HG02884 (cell line): ENCODE data around the gene ESM1.
"Not testable (repeated sequence)": the region's sequence is repeated elsewhere in the genome, so short reads cannot be mapped to it uniquely, and the experiment has no call there.

Source experiments
- ATAC-seq: cut with Tn5 transposase; IDR thresholded peaks from one replicate; pipeline ENCODE4 v1.9.1; 2021; ENCODE audit warnings: mild to moderate bottlenecking, moderate library complexity; ENCODE audit not compliant: unreplicated experiment

ESM1 gene, protein sequence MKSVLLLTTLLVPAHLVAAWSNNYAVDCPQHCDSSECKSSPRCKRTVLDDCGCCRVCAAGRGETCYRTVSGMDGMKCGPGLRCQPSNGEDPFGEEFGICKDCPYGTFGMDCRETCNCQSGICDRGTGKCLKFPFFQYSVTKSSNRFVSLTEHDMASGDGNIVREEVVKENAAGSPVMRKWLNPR

GRCh38 chr5:54985301-54986268 is at the start of gene ESM1:
TSS of gene ESM1 (minus strand) at chr5:54985593. CDS start at chr5:54985517, 76 bp downstream.
- no peak for ATAC-seq

- no peak for ATAC-seq
Measured at GRCh38 chr5:55033568-55033967, 48.2 kb upstream of the ESM1 start.

DNA sequence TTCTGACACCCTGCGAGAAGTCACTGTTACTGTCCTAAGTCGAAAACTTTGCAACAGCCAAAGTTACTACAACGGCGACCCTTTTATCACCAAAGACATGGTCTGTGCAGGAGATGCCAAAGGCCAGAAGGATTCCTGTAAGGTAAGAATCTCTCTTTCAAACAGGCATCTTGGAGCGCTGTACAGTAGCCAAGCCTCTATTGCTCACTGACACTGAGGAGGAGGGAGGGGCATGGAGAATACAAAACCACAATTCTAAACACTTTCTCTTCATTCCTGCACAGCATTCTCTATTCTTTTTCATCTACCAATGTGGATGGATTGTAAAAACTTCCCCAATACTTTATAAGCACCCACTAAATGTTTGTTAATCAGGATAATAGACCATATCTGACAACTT is 46.1 kb upstream of the ESM1 start:
- ATAC-seq = no peak

GRCh38 chr5:55030676-55031369 is 45.4 kb upstream of the ESM1 start:
- no peak for ATAC-seq

GRCh38 chr5:55030220-55030619 is 44.8 kb upstream of the ESM1 start:
- ATAC-seq = no peak

DNA sequence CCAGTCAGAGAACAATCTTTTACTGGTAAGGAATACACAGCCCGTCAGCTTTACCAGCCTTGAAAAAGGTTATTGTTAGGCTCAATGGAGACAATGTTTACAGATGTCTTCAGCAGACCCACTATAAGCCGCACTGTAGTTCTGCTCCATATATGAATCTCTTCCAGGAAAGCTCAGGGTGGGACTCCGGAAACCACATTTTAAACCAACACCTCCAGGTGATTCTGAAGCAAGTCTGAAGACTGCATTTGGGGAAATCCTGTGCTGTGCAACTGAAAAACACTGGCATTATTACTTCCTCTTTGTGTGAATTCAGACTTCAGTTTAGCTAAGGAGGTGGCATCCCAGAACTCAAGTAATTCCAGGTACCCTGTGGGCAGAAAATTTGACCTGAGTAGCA is 42.2 kb upstream of the ESM1 start:
- no peak for ATAC-seq

- no peak for ATAC-seq
Measured at GRCh38 chr5:55022450-55022849, 37.1 kb upstream of the ESM1 start.

DNA sequence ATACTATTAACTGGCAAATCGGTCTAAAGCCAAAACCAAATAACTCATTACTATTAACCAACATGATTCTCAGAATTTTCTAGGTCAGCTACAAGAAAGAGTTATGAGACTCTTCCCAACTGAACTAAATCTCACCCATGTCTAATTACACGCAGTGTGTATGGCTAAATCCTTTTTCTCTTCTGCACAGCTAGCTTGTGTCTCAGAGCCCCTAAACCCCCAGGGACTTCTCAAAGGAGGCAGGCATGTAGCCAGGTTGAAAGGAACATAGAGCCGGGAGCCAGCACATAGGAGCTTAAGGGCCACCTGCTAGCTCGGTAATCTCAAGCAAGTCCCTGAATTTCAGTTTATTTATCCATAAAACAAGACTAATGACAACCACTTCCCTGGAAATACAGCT is 36.4 kb upstream of the ESM1 start:
- no peak for ATAC-seq

DNA sequence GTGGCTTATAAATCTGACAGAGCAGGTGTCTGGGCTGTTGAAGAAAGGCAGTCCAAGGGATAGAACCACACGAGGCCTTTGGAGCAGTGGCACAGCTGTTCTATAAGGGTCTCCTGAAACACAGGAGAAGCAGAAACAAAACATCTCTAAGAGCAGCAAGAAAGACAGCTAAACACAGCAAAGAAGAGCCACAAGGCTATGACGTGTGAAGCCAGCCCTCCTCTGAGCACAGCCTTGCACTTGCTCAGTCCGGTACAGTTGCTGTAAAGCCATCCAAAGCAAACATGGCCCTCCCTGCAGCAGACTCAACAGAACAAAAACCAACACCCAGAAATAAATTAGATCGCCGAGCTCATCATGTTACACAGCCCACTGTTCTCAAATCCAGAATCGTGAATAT is 36.0 kb upstream of the ESM1 start:
- ATAC-seq = no peak

GRCh38 chr5:55010149-55010548 is 24.8 kb upstream of the ESM1 start:
- not testable (repeated sequence) for ATAC-seq

- no peak for ATAC-seq
Measured at GRCh38 chr5:55004729-55005128, 19.3 kb upstream of the ESM1 start.

DNA sequence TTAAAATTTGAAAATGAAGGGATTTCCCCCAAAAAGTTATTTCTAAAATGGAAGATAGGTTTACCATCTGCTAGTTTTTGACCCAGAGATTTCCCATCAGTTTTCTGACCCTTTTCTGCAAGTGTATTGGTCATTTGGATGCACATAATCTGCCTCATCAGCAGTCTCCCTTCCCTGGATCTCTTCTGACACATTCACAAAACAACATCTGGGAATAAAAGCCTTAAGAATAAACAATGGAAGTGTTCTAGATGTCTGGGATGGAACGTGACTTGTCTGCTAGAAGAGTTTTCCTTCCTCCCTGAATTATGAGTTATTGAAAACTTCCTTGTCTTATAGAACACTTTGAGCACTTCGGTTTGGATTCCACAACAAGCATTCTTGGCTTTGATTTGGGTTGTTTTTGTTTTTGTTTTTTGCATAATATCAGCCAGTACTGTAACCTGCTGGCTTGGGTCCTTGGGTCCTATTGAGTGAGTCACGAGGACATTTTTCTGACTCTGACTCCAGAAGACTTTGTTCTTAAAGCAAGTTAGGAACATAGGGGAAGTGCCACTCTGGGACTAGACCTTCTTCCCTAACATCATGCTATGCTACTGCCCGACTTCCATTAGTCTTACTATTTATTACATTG is 18.2 kb upstream of the ESM1 start:
- no peak for ATAC-seq

DNA sequence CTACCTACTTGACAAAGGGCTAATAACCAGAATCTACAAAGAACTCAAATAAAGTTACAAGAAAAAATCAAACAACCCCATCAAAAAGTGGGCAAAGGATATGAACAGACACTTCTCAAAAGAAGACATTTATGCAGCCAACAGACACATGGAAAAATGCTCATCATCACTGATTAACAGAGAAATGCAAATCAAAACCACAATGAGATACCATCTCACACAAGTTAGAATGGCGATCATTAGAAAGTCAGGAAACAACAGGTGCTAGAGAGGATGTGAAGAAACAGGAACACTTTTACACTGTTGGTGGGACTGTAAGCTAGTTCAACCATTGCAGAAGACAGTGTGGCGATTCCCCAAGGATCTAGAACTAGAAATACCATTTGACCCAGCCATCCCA is 16.8 kb upstream of the ESM1 start:
- ATAC-seq = not testable (repeated sequence)

- ATAC-seq = no peak
Measured at GRCh38 chr5:54997081-54997480, 11.7 kb upstream of the ESM1 start.

DNA sequence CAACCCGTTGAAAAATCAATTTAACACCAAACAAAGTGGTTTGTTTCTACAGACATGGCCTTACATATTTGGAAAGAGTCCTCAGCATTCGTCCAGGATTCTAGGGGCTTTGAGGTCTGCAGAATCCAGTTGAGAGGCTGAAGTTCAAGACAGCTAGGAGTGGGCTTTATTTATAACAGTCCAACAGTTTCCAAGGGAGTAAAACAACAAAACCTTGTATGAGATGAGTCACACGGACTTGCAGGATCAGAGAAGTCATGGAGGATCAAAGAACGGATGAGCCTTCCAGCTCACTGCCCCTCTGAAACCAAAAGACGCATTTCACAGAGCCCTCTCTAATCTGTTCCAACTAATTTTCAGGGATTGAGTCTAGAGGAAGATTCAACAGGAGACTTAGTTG is 11.1 kb upstream of the ESM1 start:
- ATAC-seq = no peak

DNA sequence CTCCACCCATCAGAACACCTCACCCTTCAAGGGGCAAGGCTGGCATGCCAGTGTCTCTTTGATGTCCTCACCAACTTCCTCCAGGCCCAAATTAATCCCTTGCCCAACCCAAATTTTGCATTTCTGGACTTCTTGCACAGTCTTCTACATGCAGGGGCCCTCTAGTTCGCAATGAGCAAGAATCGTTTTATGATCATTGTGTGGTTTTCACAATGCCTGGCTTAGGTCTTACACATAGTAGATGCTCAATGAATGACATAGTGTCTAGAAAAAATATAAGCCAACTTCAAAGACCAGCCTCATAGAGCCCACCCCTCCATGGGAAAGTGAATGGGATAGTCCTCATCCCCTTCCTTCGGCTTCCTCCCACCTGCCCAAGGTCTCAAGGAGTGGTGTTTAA is 9.8 kb upstream of the ESM1 start:
- no peak for ATAC-seq

DNA sequence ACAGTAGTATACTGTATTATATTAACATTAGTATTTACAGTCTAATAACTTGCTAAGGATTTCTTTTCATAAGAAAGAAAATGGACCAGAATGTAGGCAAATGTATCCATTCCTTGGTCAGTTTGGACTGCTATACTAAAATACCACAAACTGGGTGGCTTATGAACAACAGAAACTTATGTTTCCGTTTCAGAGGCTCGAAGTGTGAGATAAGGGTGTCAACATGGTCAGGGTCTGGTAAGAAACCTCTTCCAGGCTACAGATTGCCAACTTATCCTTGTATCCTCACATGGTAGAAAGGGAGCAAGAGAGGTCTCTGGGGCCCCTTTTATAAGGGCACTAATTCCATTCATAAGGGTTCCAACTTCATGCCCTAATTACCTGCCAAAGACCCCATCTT is 9.2 kb upstream of the ESM1 start:
- no peak for ATAC-seq

DNA sequence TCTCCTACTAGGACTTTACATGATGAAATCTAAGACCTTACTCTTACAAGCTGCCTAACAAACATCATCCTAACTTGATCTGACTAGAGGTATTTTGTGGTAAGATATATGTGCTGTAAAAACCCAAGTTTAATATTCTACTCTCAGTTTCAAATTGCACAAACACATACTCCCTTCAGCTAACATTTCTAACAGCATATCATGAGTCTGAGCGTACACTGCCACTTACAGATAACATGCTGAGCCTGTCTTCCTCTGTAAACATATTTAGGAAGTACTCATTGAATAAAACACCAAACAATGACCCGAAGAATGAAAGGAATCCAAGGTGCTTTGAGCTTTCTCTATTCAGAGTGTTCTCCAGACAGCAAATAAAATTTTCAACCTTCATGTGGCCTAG is 7.9 kb upstream of the ESM1 start:
- ATAC-seq = no peak

DNA sequence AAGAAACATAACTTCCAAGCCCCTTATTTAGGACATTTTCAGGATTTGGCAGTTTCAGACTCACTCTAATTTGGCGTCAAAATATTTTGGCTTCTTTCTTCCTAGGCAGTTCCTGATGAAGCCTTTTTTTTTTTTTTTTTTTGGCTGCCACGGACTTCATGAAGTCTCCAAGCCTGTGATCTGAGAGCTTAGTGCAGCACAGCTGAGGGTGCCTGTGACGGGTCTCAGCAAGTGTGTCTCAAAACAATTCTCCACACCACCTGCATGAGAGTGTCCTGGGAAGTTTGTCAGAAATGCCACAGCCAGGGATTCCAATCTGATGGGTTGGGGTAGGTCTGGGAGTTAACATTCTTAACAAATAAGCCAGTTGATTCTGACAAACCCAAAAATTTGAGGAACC is 6.0 kb upstream of the ESM1 start:
- ATAC-seq = no peak

DNA sequence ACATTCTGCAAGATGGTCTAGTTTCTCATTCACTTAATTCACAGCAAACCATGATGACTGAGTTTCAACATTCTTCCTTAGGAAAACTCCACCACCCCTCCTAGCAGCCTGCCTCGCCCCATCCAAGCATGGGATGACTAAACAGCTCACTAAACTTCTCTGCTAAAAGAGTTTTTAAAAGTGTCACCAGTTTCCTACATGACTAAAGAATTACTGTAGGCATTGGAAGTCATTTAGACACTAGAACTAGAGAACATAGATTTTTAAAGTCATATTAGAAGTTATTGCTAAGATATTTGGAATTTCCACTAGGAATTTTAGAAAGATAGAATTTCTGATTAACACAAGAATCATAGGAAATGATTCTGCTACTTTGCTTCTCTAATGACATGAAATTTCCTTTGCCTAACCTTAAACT is 5.5 kb upstream of the ESM1 start:
- ATAC-seq = no peak

DNA sequence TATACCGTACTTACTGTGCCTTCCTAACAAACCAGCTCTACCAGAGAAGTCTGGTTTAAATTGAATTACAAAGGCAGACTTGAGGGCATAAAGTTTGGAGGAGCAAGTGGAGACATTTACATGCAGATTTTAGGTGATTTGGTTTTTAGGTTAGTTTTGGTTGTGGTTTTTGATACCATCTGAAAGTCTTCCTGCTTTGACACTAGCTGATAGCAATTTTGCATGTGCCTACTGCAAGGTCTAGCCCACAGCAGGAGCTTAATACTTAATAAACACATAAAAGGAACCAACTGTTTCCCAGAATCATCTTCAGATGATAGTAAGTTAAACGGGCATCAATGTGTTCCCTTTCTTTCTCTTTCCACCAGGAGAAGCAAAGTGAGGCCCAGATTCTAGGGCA is 3.4 kb upstream of the ESM1 start:
- ATAC-seq = no peak
